Upper lobe of right lung (tissue), 1 donor: Measurements from ENCODE around the gene SLC9C1. TPM values are rescaled to one million over a fixed set of nuclear protein-coding genes. Genes with fewer than 3 reads are reported as not detected.

ENCODE experiments used
- ATAC-seq: fragments of 200-7000 bp; cut with Tn5 transposase; one replicate; pipeline ENCODE4 v1.9.1; 2020; ENCODE audit warnings: mild to moderate bottlenecking, moderate library complexity
- DNase-seq: peaks from one replicate; pipeline ENCODE4 v3.0.0-alpha.2; 2020
- H3K27ac ChIP-seq: fragments of 200-600 bp; one replicate; pipeline ENCODE4 v1.8.0; 2022
- H3K27me3 ChIP-seq: fragments of 200-600 bp; one replicate; pipeline ENCODE4 v1.8.0; 2022; ENCODE audit warnings: mild to moderate bottlenecking
- H3K36me3 ChIP-seq: fragments of 200-600 bp; one replicate; pipeline ENCODE4 v1.8.0; 2022
- H3K4me1 ChIP-seq: fragments of 200-600 bp; one replicate; pipeline ENCODE4 v1.8.0; 2022
- H3K4me3 ChIP-seq: fragments of 200-600 bp; one replicate; pipeline ENCODE4 v1.8.0; 2022; ENCODE audit warnings: mild to moderate bottlenecking
- H3K9me3 ChIP-seq: fragments of 200-600 bp; one replicate; pipeline ENCODE4 v1.8.0; 2022
- CTCF ChIP-seq: fragments of 200-600 bp; IDR thresholded peaks from one replicate; pipeline ENCODE4 v1.8.0; 2022; ENCODE audit warnings: antibody characterized with exemption
- intact Hi-C: fragments of 100-400 bp; cut with DNase I; formaldehyde crosslinking; loops from one replicate; pipeline ENCODE4 v1.11.0; 2022
- total RNA-seq: library from RNA; stranded (reverse); fragmentation: NEBNext Ultra II Directional; extraction: Animal tissue kit (Norgen Biotek cat#: 25700); gene quantifications from one replicate; pipeline ENCODE4 v1.2.1, GENCODE V29; 2021
- donor health status: DM: no; HTN: yes; CAD: no; lungs with severe emphysema.

The SLC9C1 gene
- total RNA-seq, 1 donor from 2014 or later = not detected

GRCh38 chr3:112124907-112125607, 169.0 kb downstream of the SLC9C1 start:
- Histone ChIP-seq H3K27me3 (no peaks in the 10 kb centered on the region), H3K4me1 (no peaks in the 10 kb centered on the region), H3K9me3 (no peaks in the 10 kb centered on the region), H3K4me3 (no peak overlapping the region), H3K36me3 (no peaks in the 10 kb centered on the region), H3K27ac (no peak overlapping the region)
- TF ChIP-seq CTCF = no peak
- no peak for DNase-seq
- no peak for ATAC-seq
- intact Hi-C loops = no loop called here

- no peaks in the 10 kb centered on the region for H3K4me1 ChIP-seq
- no peak overlapping the region for H3K4me3 ChIP-seq
- no peaks in the 10 kb centered on the region for H3K9me3 ChIP-seq
- H3K27ac ChIP-seq = no peak overlapping the region
- H3K27me3 ChIP-seq = no peaks in the 10 kb centered on the region
- no peak for TF ChIP-seq CTCF
- no peaks in the 10 kb centered on the region for H3K36me3 ChIP-seq
- no peak for DNase-seq
- intact Hi-C loops = no loop called here
- no peak for ATAC-seq
Measured at GRCh38 chr3:112123548-112123947, 170.5 kb downstream of the SLC9C1 start.

GRCh38 chr3:112122870-112123269, 171.1 kb downstream of the SLC9C1 start:
- H3K27me3 ChIP-seq = no peaks in the 10 kb centered on the region
- ATAC-seq (no peak), DNase-seq (no peak)
- intact Hi-C loops = no loop called here
- no peaks in the 10 kb centered on the region for H3K4me1 ChIP-seq
- H3K27ac ChIP-seq = no peak overlapping the region
- H3K9me3 ChIP-seq = no peaks in the 10 kb centered on the region
- no peak overlapping the region for H3K4me3 ChIP-seq
- no peaks in the 10 kb centered on the region for H3K36me3 ChIP-seq
- TF ChIP-seq CTCF = no peak

DNA sequence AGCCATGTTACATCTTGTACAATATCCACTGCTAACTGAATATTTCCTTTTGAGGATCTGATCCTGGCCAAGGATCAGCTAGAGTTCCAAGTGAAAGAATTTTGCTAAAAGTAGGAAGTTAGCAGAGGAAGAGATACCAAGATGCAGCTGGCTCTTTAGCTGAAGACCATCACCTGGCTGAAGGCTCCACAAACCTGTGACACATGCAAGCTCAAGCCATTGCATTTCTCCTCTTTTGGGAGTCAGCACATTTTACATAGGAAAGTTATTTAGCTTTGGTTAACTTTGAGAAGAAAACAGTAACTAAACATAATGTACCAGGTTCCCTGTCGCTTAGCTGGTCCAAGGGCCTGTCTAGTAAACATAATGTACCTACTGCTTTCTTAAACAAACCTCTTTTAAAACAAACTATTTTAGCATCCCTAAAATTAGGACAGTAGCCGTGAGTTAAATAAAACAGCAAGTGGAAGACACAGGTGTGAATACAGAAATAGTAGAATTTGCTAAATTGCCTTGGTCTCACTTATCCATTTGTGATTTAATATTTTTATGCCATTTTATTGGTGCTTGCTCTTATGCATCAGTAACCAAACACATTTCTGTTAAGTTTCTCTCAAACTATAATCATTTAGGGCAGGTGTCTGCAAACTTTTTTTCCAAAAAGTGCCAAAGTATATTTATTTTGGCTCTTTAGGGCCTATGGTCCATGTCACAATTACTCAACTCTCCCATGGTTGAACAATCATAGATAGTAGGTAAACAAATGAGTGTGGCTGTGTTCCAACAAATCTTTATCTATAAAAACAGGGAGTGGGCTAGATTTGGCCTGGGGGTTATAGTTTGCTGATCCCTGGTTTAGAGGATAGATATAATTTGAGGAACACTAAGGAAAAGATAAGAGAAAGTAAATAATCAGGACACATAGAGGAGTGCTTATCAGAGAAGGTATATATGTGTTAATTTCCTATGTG, 172.2 kb downstream of the SLC9C1 start:
- no peak for DNase-seq
- Histone ChIP-seq H3K27ac (no peak overlapping the region), H3K9me3 (no peaks in the 10 kb centered on the region), H3K4me3 (no peak overlapping the region), H3K4me1 (no peaks in the 10 kb centered on the region), H3K36me3 (no peaks in the 10 kb centered on the region), H3K27me3 (no peaks in the 10 kb centered on the region)
- no peak for TF ChIP-seq CTCF
- intact Hi-C loops = no loop called here
- no peak for ATAC-seq

GRCh38 chr3:112119962-112120836, 173.8 kb downstream of the SLC9C1 start:
- no peaks in the 10 kb centered on the region for H3K27me3 ChIP-seq
- H3K4me1 ChIP-seq = no peaks in the 10 kb centered on the region
- H3K9me3 ChIP-seq = no peaks in the 10 kb centered on the region
- no peaks in the 10 kb centered on the region for H3K36me3 ChIP-seq
- ATAC-seq (peak; percentile 52), DNase-seq (no peak)
- no peak for TF ChIP-seq CTCF
- no peak overlapping the region for H3K4me3 ChIP-seq
- intact Hi-C loops = no loop called here
- no peak overlapping the region for H3K27ac ChIP-seq
